Activated naive CD4-positive, alpha-beta T cell treated with Interleukin-2 at 50 U/mL for 16 hours (primary cell): Measurements from ENCODE around the gene TNN.

ENCODE experiments used
- DNase-seq: peaks from one replicate; pipeline ENCODE4 v3.0.0-alpha.2; 2020

The TNN gene

GRCh38 chr1:175148068-175148467, 80.4 kb downstream of the TNN start:
- DNase-seq = no peak

GRCh38 chr1:175150596-175151319, 83.1 kb downstream of the TNN start:
- no peak for DNase-seq

- peak; percentile 73 for DNase-seq
These were observed 84.5 kb downstream of the TNN start for GRCh38 chr1:175152006-175152652.

DNA sequence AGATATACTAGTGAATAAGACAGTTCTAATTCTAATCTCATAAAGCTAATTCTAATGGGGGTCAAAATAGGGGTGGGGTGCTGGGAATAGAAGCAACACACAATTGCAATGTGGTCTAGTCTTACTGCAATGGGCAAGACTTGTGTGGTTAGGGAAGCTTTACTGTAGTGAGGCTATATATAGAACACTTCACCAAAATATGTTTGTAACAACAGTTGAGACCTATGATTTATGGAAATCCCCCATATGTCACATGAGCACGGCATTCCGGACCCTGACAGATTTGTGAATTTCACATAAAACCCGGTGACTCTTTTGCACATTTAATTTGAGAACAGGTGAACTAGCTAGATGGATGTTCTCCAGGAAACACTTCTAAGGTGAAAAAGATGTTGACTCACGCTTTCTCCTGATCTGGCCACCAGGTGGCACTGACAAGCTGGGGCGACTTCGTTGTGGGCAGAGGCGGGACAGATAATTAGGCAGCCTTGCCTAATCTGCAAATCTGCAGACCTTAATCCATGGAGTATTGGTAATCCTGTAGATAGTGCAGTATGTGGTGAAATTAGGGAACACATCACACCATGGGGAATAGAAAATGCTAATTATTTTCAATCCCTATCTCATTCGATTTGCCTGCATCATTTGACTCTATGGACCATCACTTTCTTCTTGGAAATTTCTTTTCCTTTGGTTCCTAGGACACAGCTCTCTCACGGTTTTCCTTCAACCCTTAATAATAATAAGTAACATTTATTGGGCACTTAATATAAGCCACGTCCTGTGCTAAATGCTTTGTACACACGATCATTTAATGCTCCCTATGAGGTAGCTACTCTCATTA, 87.2 kb downstream of the TNN start:
- DNase-seq = peak; percentile 77

GRCh38 chr1:175155473-175155856, 87.8 kb downstream of the TNN start:
- no peak for DNase-seq

- no peak for DNase-seq
These were observed 88.3 kb downstream of the TNN start for GRCh38 chr1:175155936-175156335.

DNA sequence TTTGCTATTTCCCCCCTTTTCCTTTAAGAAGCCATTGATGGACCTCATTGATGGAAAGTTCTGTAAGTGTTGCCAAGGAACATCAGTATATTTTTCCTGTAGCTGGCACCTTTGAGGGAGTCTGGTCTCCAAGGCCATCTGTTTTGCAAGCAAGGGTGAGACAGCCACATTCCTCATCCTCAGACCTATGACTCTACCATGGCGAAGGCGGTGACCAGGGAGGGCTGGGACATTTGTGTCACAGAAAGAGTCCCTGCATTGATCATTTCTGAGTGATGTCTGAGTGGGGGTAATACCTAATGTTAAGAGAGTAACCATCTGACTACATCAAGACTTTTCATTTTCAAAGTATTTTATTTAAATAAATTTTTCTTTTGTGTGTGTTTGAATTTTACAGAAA, 89.6 kb downstream of the TNN start:
- DNase-seq = no peak

DNA sequence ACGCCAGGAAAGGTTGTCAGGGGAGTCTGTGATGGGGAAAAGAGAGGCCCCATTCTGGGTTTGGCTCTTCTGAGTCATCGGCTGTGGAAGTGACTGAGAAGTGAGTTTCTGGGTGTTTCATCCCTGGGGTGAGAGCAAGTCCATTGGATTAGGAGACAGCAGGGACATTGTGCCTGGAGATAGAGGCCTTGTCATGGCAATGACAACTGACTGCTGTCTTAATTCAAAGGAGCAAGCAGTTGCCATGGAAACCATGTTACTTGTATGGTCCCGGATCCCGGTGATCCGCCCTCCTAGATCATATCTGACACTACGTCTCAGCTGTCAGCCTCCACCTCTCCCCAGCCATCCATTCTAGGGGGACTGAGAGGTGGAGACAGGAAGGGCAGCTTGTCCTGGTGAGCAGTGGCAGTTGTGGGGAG, 90.5 kb downstream of the TNN start:
- DNase-seq = no peak

DNA sequence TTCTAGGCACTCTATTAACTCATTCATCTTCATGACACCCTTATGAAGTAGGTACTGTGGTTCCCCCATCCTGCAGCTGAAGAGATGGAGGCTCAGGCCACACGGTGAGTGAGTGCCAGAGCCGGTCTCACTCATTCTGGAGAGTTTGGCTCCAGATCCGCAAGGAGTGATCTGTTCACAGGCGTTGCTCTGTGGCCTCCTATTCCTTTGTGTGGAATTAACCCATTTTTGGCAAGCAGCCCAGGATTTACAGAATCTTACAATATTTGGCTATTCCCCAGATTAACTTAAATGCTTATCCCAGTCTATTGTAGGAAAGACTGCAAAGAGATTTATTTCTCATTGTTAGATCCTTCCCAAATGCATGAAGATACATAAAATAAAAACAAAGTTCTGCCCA, 95.3 kb downstream of the TNN start:
- DNase-seq = no peak

- DNase-seq = no peak
These were observed 96.1 kb downstream of the TNN start for GRCh38 chr1:175163702-175164101.

- DNase-seq = no peak
These were observed 97.1 kb downstream of the TNN start for GRCh38 chr1:175164751-175165150.

GRCh38 chr1:175166746-175167145, 99.1 kb downstream of the TNN start:
- no peak for DNase-seq

DNA sequence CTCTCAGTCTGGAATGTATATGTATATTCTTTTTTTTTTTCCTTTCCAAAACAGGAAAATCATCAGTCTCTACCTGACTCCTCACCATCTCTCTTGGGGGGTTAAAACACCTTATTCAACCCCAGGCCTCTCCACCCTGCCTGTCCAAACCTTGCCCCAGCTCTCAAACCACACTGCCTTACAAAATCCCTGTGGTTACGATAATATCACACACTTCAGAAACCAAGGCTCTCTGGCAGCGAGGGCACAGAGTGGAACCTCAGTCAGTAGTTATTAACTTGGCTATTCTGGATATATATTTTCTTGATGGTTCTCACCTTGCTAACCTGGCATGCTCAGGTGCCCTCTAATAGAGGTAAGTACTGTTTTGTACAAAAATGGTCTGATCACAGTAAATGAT, 100.2 kb downstream of the TNN start:
- no peak for DNase-seq

DNA sequence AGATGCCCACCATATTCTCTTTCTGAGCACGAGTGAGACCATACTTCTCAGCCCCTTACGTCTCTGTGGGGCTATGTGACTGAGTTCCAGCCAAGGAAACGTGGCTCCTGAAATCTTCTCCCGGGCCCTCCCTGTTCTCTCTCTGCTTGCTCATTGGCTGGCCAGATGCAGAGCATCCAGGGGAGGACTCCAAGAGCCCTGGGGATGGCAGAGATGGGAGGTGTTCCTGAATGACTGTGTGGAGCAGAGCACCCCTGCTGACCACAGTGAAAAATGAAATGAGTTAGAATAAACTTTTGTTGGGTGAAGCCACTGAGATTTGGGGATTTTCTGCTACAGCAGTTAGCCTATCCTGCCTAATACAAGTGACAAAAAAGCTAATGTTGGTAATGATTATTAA, 101.1 kb downstream of the TNN start:
- DNase-seq = no peak

DNA sequence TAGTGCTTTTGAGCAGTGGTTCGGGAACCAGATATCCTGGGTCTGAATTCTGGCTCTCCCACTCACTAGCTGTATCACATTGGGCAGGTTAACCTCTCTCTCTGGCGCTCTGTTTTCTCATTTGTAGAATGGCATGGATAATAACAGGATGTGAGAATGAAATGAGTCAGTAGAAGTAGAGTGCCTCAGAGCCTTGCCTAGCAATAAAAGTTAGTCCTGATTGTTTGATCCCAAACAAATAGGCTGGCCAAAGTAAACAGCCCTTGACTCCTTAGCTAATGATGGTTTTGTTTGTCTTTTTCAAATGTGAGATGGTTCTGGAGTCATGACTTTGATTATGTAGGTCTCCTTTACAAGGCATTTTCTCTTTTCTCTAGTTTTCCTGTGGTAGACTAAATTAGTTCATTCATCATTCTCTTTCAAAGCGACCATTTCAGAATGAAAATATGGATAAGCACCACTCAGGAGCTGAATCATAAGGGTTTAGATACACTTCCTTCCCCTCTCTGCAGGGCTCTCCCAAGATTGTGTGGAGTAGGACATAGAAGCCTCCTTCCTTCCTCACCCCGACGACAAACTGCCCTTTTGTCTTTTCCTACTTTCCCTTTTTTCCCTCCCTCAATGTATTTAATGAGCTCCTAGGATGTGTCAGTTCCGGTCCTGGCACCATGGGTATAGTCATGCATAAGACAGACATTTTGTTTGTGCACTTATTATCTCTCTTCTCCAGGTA, 101.8 kb downstream of the TNN start:
- no peak for DNase-seq

- no peak for DNase-seq
These were observed 103.6 kb downstream of the TNN start for GRCh38 chr1:175171036-175171913.

DNA sequence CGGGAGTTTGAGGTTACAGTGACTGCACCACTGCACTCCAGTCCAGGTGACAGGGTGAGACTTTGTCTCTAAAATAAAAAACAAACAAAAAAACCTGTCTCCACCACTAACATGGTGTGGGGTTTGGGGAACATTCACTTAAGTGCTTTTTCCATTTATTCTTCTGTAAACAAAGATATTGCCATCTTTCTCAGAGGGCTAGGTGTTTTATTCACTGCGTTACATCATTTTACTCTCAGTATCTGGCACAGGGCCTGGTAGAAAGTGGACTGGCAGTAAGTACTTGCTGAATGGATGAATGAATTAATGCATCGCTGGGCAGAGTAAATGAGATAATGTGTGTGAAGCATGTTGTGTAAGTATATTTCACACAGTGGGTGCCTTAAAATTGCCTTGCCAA, 104.9 kb downstream of the TNN start:
- DNase-seq = no peak

GRCh38 chr1:175173531-175173930, 105.9 kb downstream of the TNN start:
- no peak for DNase-seq

DNA sequence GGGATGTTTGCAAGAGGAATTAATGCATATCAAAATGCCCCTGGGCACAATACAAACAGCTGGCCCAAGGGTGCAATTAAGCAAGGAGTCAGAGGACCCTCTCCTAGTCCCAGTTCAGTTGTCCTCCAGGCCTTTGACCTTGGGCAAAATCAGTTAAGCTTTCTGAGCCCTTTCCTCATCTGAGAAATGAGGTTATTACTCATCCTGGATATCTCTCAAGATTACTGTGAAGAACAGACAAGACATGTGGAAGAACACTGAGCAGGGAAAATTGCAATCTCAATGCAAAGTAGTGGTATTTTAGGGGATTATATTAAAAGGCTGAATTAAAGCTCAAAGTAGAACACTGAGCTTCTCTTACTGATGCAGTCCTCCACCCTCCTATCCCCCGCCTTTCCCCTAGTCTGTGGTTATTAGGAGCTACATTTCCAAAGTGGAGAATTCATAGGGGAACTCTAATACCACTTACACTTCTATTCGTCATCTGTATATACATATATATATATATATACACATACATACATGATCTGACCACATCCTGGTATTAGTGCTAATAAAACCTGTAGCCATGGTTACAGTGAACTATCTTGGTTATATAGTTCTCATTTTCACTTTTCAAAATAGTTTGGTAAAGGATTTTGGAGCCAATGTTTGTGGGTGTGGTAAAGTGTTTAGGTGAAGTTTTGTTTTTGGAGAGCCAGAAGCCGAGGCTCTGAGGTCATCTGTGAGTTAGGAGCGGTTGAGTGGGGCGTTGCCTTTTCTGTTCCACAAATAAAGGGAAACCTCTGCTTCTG, 106.9 kb downstream of the TNN start:
- no peak for DNase-seq

- DNase-seq = no peak
These were observed 108.6 kb downstream of the TNN start for GRCh38 chr1:175176246-175176645.

GRCh38 chr1:175178056-175178455, 110.4 kb downstream of the TNN start:
- DNase-seq = no peak
